GM12878 (cell line): Measurements from ENCODE around the gene RPL7A.

Experiments used
- CBX5 ChIP-seq: sonication (generic); IDR thresholded peaks from 2 replicates; pipeline ENCODE4 v1.6.1; 2016; ENCODE audit warnings: low read depth, moderate library complexity, mild to moderate bottlenecking, inconsistent platforms
- CEBPB ChIP-seq, 2 experiments: fragments of 150-350 bp in 1 of 2; IDR thresholded peaks; 2 replicates each; pipeline ENCODE4 v1.6.1; 2012 to 2014; ENCODE audit warnings: low read depth in 2 of 2, low read length in 2 of 2, borderline replicate concordance in 1 of 2, inconsistent platforms in 1 of 2
- SIN3A ChIP-seq: IDR thresholded peaks from 2 replicates; pipeline ENCODE4 v1.6.1; 2012; ENCODE audit warnings: low read depth, low read length, improper control_type of control experiment
- TF ChIP-seq, protein P1 (sequence below): fragments of 450-650 bp; IDR thresholded peaks from 2 replicates; pipeline ENCODE4 v1.6.1; 2016; ENCODE audit warnings: mild to moderate bottlenecking
- TF ChIP-seq, protein P2 (sequence below), 3 experiments: IDR thresholded peaks in 2 of 3; conservative IDR thresholded peaks in 1 of 3; 2 replicates each; pipeline ENCODE4 v1.5.1; 2011; ENCODE audit warnings: low read depth in 3 of 3, low read length in 3 of 3, mild to moderate bottlenecking in 3 of 3, control low read depth in 2 of 3, moderate library complexity in 2 of 3, inconsistent platforms in 1 of 3, mixed read lengths in 1 of 3; ENCODE audit not compliant: control insufficient read depth in 2 of 3, insufficient read depth in 1 of 3; ENCODE audit errors: extremely low read depth in 1 of 3

DNA sequence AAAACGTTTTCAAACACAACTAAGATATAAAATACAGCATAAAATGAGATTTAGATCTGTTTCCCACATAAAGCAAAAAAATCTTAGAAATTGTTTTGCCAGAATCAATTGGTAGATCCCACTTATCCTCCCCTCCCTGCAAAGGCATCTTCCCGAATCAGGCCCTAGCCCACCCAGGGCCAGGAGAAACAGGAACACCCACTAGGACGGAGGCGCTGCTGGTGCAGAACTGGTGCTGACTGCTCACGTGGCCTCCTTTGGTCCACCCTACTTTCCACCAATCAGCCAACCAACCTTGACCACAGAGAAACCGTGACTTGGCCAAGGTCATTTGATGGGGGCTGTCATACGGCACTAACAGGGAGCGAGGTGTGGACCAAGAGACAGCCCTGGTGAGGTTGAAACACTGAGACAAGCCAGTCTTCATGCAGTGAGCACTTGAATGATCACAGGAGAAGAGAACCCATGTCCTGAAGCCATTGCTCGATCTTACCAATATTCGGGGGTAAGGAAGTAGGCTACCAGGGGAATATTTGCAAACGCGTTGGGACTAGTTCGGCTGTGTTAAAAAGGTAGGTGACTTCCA, 13.6 kb downstream of the RPL7A start:
- TF ChIP-seq, protein P1, sequence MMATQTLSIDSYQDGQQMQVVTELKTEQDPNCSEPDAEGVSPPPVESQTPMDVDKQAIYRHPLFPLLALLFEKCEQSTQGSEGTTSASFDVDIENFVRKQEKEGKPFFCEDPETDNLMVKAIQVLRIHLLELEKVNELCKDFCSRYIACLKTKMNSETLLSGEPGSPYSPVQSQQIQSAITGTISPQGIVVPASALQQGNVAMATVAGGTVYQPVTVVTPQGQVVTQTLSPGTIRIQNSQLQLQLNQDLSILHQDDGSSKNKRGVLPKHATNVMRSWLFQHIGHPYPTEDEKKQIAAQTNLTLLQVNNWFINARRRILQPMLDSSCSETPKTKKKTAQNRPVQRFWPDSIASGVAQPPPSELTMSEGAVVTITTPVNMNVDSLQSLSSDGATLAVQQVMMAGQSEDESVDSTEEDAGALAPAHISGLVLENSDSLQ: no peak
- TF ChIP-seq SIN3A (no peak), CBX5 (no peak), CEBPB (IDR thresholded peaks at IDR 0.05; ENCODE audit: borderline replicate concordance in 1 of 2, low read depth in 2 of 2, low read length in 2 of 2) (no peak)
- TF ChIP-seq, protein P2, sequence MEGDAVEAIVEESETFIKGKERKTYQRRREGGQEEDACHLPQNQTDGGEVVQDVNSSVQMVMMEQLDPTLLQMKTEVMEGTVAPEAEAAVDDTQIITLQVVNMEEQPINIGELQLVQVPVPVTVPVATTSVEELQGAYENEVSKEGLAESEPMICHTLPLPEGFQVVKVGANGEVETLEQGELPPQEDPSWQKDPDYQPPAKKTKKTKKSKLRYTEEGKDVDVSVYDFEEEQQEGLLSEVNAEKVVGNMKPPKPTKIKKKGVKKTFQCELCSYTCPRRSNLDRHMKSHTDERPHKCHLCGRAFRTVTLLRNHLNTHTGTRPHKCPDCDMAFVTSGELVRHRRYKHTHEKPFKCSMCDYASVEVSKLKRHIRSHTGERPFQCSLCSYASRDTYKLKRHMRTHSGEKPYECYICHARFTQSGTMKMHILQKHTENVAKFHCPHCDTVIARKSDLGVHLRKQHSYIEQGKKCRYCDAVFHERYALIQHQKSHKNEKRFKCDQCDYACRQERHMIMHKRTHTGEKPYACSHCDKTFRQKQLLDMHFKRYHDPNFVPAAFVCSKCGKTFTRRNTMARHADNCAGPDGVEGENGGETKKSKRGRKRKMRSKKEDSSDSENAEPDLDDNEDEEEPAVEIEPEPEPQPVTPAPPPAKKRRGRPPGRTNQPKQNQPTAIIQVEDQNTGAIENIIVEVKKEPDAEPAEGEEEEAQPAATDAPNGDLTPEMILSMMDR (IDR thresholded peaks at IDR 0.05 in 2 of 3, conservative IDR thresholded peaks at IDR 0.05 in 1 of 3; ENCODE audit: control insufficient read depth in 2 of 3, extremely low read depth in 1 of 3, insufficient read depth in 1 of 3, low read depth in 3 of 3, low read length in 3 of 3): no peak
